ENCODE measurements around the gene CCN5.
"Not testable (repeated sequence)": the region's sequence is repeated elsewhere in the genome, so short reads cannot be mapped to it uniquely, and the experiment has no call there.

CCN5 gene

GRCh38 chr20:44714701-44715498 lies at the start of gene CCN5:
CCN5 (plus strand) TSS chr20:44715369; CDS start chr20:44715391, 22 bp downstream.
- Histone ChIP-seq H3K4me1 (ENCODE audit: control insufficient read depth in 1 of 2, insufficient read depth in 2 of 2, low read length in 2 of 2) (peaks cover 10 to 11% of the 10 kb centered on the region in 2 donors), H3K9ac (ENCODE audit: low read depth in 1 of 2, low read length in 2 of 2) (no peak within 1 kb of the TSS), H3K27ac (ENCODE audit: low read depth, low read length) (no peak within 1 kb of the TSS), H3K36me3 (ENCODE audit: control insufficient read depth in 1 of 2, insufficient read depth in 2 of 2, low read length in 2 of 2) (no peaks in the 10 kb centered on the region), H3K27me3 (ENCODE audit: control insufficient read depth in 1 of 2, insufficient read depth in 2 of 2, low read length in 2 of 2) (no peaks in the 10 kb centered on the region), H3K9me3 (ENCODE audit: control insufficient read depth in 1 of 2, low read length in 2 of 2) (no peaks in the 10 kb centered on the region), H3K4me3 (ENCODE audit: low read depth in 1 of 2, low read length in 2 of 2) (peak within 1 kb of the TSS in 1 of 2 donors; percentile 36)

- H3K27me3 ChIP-seq (ENCODE audit: control insufficient read depth in 1 of 2, insufficient read depth in 2 of 2, low read length in 2 of 2): no peaks in the 10 kb centered on the region
- H3K9ac ChIP-seq (ENCODE audit: low read depth in 1 of 2, low read length in 2 of 2): no peak overlapping the region
- no peak overlapping the region for H3K27ac ChIP-seq (ENCODE audit: low read depth, low read length)
- H3K4me3 ChIP-seq (ENCODE audit: low read depth in 1 of 2, low read length in 2 of 2): no peak overlapping the region
- peaks cover 0 to 7% of the 10 kb centered on the region in 2 donors for H3K4me1 ChIP-seq (ENCODE audit: control insufficient read depth in 1 of 2, insufficient read depth in 2 of 2, low read length in 2 of 2)
- H3K36me3 ChIP-seq (ENCODE audit: control insufficient read depth in 1 of 2, insufficient read depth in 2 of 2, low read length in 2 of 2): peaks cover 0 to 3% of the 10 kb centered on the region in 2 donors
- no peaks in the 10 kb centered on the region for H3K9me3 ChIP-seq (ENCODE audit: control insufficient read depth in 1 of 2, low read length in 2 of 2)
Observed at GRCh38 chr20:44666066-44666465, 49.1 kb upstream of the CCN5 start.

- H3K9me3 ChIP-seq (ENCODE audit: control insufficient read depth in 1 of 2, low read length in 2 of 2); H3K9ac ChIP-seq (ENCODE audit: low read depth in 1 of 2, low read length in 2 of 2); H3K27ac ChIP-seq (ENCODE audit: low read depth, low read length); H3K36me3 ChIP-seq (ENCODE audit: control insufficient read depth in 1 of 2, insufficient read depth in 2 of 2, low read length in 2 of 2); H3K27me3 ChIP-seq (ENCODE audit: control insufficient read depth in 1 of 2, insufficient read depth in 2 of 2, low read length in 2 of 2); H3K4me1 ChIP-seq (ENCODE audit: control insufficient read depth in 1 of 2, insufficient read depth in 2 of 2, low read length in 2 of 2): not testable (repeated sequence)
- H3K4me3 ChIP-seq (ENCODE audit: low read depth in 1 of 2, low read length in 2 of 2): peak overlapping the region in 1 of 2 donors; percentile 60
Observed at GRCh38 chr20:44670851-44671250, 44.3 kb upstream of the CCN5 start.

GRCh38 chr20:44671541-44671940 lies 43.6 kb upstream of the CCN5 start:
- not testable (repeated sequence) for H3K9ac ChIP-seq (ENCODE audit: low read depth in 1 of 2, low read length in 2 of 2); H3K27ac ChIP-seq (ENCODE audit: low read depth, low read length); H3K4me1 ChIP-seq (ENCODE audit: control insufficient read depth in 1 of 2, insufficient read depth in 2 of 2, low read length in 2 of 2); H3K36me3 ChIP-seq (ENCODE audit: control insufficient read depth in 1 of 2, insufficient read depth in 2 of 2, low read length in 2 of 2); H3K9me3 ChIP-seq (ENCODE audit: control insufficient read depth in 1 of 2, low read length in 2 of 2); H3K27me3 ChIP-seq (ENCODE audit: control insufficient read depth in 1 of 2, insufficient read depth in 2 of 2, low read length in 2 of 2)
- peak overlapping the region in 1 of 2 donors; percentile 60 for H3K4me3 ChIP-seq (ENCODE audit: low read depth in 1 of 2, low read length in 2 of 2)

GRCh38 chr20:44672318-44672902 lies 42.8 kb upstream of the CCN5 start:
- H3K4me3 ChIP-seq (ENCODE audit: low read depth in 1 of 2, low read length in 2 of 2); H3K27ac ChIP-seq (ENCODE audit: low read depth, low read length); H3K36me3 ChIP-seq (ENCODE audit: control insufficient read depth in 1 of 2, insufficient read depth in 2 of 2, low read length in 2 of 2); H3K4me1 ChIP-seq (ENCODE audit: control insufficient read depth in 1 of 2, insufficient read depth in 2 of 2, low read length in 2 of 2); H3K27me3 ChIP-seq (ENCODE audit: control insufficient read depth in 1 of 2, insufficient read depth in 2 of 2, low read length in 2 of 2); H3K9ac ChIP-seq (ENCODE audit: low read depth in 1 of 2, low read length in 2 of 2); H3K9me3 ChIP-seq (ENCODE audit: control insufficient read depth in 1 of 2, low read length in 2 of 2): not testable (repeated sequence)

- Histone ChIP-seq H3K4me1 (ENCODE audit: control insufficient read depth in 1 of 2, insufficient read depth in 2 of 2, low read length in 2 of 2) (peaks cover 16 to 19% of the 10 kb centered on the region in 2 donors), H3K9ac (ENCODE audit: low read depth in 1 of 2, low read length in 2 of 2) (no peak overlapping the region), H3K36me3 (ENCODE audit: control insufficient read depth in 1 of 2, insufficient read depth in 2 of 2, low read length in 2 of 2) (no peaks in the 10 kb centered on the region), H3K4me3 (ENCODE audit: low read depth in 1 of 2, low read length in 2 of 2) (no peak overlapping the region), H3K27me3 (ENCODE audit: control insufficient read depth in 1 of 2, insufficient read depth in 2 of 2, low read length in 2 of 2) (no peaks in the 10 kb centered on the region), H3K27ac (ENCODE audit: low read depth, low read length) (no peak overlapping the region), H3K9me3 (ENCODE audit: control insufficient read depth in 1 of 2, low read length in 2 of 2) (no peaks in the 10 kb centered on the region)
Observed at GRCh38 chr20:44678242-44678641, 36.9 kb upstream of the CCN5 start.

GRCh38 chr20:44678990-44679611 lies 36.1 kb upstream of the CCN5 start:
- Histone ChIP-seq H3K9ac (ENCODE audit: low read depth in 1 of 2, low read length in 2 of 2) (no peak overlapping the region), H3K4me3 (ENCODE audit: low read depth in 1 of 2, low read length in 2 of 2) (no peak overlapping the region), H3K4me1 (ENCODE audit: control insufficient read depth in 1 of 2, insufficient read depth in 2 of 2, low read length in 2 of 2) (peaks cover 22 to 26% of the 10 kb centered on the region in 2 donors), H3K27ac (ENCODE audit: low read depth, low read length) (no peak overlapping the region), H3K36me3 (ENCODE audit: control insufficient read depth in 1 of 2, insufficient read depth in 2 of 2, low read length in 2 of 2) (no peaks in the 10 kb centered on the region), H3K9me3 (ENCODE audit: control insufficient read depth in 1 of 2, low read length in 2 of 2) (no peaks in the 10 kb centered on the region), H3K27me3 (ENCODE audit: control insufficient read depth in 1 of 2, insufficient read depth in 2 of 2, low read length in 2 of 2) (no peaks in the 10 kb centered on the region)

- Histone ChIP-seq H3K27ac (ENCODE audit: low read depth, low read length) (no peak overlapping the region), H3K4me1 (ENCODE audit: control insufficient read depth in 1 of 2, insufficient read depth in 2 of 2, low read length in 2 of 2) (peaks cover 35 to 36% of the 10 kb centered on the region in 2 donors), H3K4me3 (ENCODE audit: low read depth in 1 of 2, low read length in 2 of 2) (no peak overlapping the region), H3K27me3 (ENCODE audit: control insufficient read depth in 1 of 2, insufficient read depth in 2 of 2, low read length in 2 of 2) (no peaks in the 10 kb centered on the region), H3K9me3 (ENCODE audit: control insufficient read depth in 1 of 2, low read length in 2 of 2) (no peaks in the 10 kb centered on the region), H3K9ac (ENCODE audit: low read depth in 1 of 2, low read length in 2 of 2) (peak overlapping the region; percentile 4 to 8), H3K36me3 (ENCODE audit: control insufficient read depth in 1 of 2, insufficient read depth in 2 of 2, low read length in 2 of 2) (no peaks in the 10 kb centered on the region)
Observed at GRCh38 chr20:44681796-44682566, 33.2 kb upstream of the CCN5 start.

- peaks cover 35 to 36% of the 10 kb centered on the region in 2 donors for H3K4me1 ChIP-seq (ENCODE audit: control insufficient read depth in 1 of 2, insufficient read depth in 2 of 2, low read length in 2 of 2)
- no peak overlapping the region for H3K9ac ChIP-seq (ENCODE audit: low read depth in 1 of 2, low read length in 2 of 2)
- H3K27ac ChIP-seq (ENCODE audit: low read depth, low read length): no peak overlapping the region
- peaks cover 0 to 4% of the 10 kb centered on the region in 2 donors for H3K27me3 ChIP-seq (ENCODE audit: control insufficient read depth in 1 of 2, insufficient read depth in 2 of 2, low read length in 2 of 2)
- no peaks in the 10 kb centered on the region for H3K36me3 ChIP-seq (ENCODE audit: control insufficient read depth in 1 of 2, insufficient read depth in 2 of 2, low read length in 2 of 2)
- no peaks in the 10 kb centered on the region for H3K9me3 ChIP-seq (ENCODE audit: control insufficient read depth in 1 of 2, low read length in 2 of 2)
- H3K4me3 ChIP-seq (ENCODE audit: low read depth in 1 of 2, low read length in 2 of 2): no peak overlapping the region
Observed at GRCh38 chr20:44683263-44684046, 31.7 kb upstream of the CCN5 start.
